ENCODE measurements around the gene ASCL1.
A peak's percentile ranks its signal among the peaks of the same experiment; 100 is the strongest.

Gene ASCL1

DNA sequence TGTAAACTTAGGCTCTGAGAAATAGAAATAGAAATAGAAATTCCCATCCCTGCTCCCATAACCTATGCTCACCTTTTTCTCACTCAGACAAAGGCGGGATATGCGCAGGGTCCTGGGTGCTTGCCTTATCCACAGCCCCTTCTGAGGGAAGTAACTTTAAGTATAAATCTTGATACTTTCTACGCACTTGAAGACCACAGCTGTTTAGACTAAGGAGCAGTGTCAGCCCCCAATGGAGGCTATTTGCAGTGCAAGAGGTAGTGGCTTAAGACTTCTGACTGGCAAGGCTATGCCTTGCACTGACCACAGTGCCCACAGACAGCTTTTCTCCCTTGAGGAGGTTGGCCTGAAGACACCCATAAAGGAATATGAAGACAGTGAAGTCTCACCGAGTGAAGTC, 35.2 kb downstream of the ASCL1 start:
- DNase-seq (ENCODE audit: low spot score in 2 of 2) (no peak), ATAC-seq (peak; percentile 21)
- Mint-ChIP-seq H3K36me3 (no peaks in the 10 kb centered on the region), H3K27ac (no peak overlapping the region), H3K9me3 (peaks cover 5% of the 10 kb centered on the region), H3K4me3 (no peak overlapping the region), H3K4me1 (peaks cover 4% of the 10 kb centered on the region)

DNA sequence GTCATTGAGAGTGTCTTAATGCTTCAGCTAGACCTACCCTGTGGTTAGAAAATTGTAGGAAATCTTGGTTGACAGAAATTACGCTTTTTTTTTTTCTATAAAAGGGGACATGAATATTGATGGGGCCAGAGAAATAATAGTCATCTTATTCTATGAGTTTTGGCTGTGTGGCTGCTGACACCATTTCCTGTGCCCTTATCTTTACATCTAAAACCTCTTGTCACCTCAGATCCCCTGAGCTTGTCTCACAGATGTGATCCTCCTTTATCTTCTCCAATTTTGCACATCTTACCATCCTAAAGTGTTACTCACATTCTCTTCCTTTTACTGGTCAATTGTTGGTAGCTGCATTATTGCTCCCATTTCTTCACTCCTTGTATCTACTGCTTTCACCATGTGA, 36.1 kb downstream of the ASCL1 start:
- H3K36me3 Mint-ChIP-seq = no peaks in the 10 kb centered on the region
- ATAC-seq = peak; percentile 50
- peaks cover 7% of the 10 kb centered on the region for H3K9me3 Mint-ChIP-seq
- H3K4me1 Mint-ChIP-seq = peaks cover 4% of the 10 kb centered on the region
- no peak overlapping the region for H3K4me3 Mint-ChIP-seq
- DNase-seq (ENCODE audit: low spot score in 2 of 2) = no peak
- H3K27ac Mint-ChIP-seq = no peak overlapping the region

DNA sequence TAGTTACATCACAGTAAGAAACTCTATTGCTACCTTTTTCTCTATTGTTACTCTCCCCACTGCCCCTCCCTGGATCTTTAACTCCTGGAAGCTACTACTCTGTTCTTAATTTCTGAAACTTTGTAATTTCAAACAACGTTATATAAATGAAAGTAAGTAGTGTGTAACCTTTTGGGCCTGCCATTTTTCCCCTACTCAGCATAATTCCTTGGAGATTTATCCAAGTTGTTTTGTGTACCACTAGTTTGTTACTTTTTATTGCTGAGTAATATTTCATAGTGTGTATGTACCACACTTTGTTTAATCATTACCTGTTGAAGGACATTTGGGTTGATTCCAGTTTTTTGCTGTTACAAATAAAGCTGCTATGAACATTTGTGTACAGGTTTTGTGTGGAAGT, 37.9 kb downstream of the ASCL1 start:
- peaks cover 10% of the 10 kb centered on the region for H3K9me3 Mint-ChIP-seq

More for the DNA sequence above, 37.9 kb downstream of the ASCL1 start:
- no peak for DNase-seq (ENCODE audit: low spot score in 2 of 2)
- ATAC-seq = no peak
- Mint-ChIP-seq H3K27ac (no peak overlapping the region), H3K4me1 (peaks cover 4% of the 10 kb centered on the region), H3K4me3 (no peak overlapping the region), H3K36me3 (no peaks in the 10 kb centered on the region)

Data from stimulated activated effector memory CD8-positive, alpha-beta T cell treated with anti-CD3 and anti-CD28 coated beads, Interleukin-12 subunit alpha, Interleukin-12 subunit beta, amount 100 ng/mL, for 72 hours (primary cell).